ENCODE results near the gene ADGRG1. TPM values are rescaled to one million over a fixed set of nuclear protein-coding genes. Genes with fewer than 3 reads are reported as not detected.
"Not testable (repeated sequence)": the region's sequence is repeated elsewhere in the genome, so short reads cannot be mapped to it uniquely, and the experiment has no call there.

Gene ADGRG1
- total RNA-seq, 4 donors from 2014 or later, result 129 to 159 (median 136) TPM

DNA sequence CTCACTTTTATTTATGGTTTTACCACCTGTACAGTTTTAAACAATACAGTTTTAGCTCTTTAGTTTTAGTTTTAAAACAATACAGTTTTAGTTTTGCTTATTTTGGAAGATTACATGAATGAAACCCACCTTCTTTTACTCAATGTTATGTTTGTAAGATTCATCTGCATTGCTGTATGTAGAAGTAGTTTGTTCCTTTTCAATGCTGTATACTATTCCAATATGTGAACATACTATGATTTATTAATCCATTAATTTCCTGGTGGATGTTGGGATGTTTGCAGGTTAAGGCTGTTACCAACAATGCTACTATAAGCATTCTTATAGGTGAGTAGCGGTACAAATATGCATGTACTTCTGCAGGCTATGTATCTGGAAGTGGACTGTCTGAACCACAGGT, 34.4 kb upstream of the ADGRG1 start:
- 97 to 98% methylated on average over 1 of the region's 1 CpG for WGBS, 2 donors
- H3K4me3 ChIP-seq (ENCODE audit: low read depth, poor library complexity, severe bottlenecking), result no peak overlapping the region
- intact Hi-C loops (cut with DNase I; ENCODE audit: low total_unique reads), result loop anchor here (5.0 kb wide), 1 partner anchor 53 kb away; no protein-coding TSS in a partner anchor
- no peak for TF ChIP-seq CTCF (IDR thresholded peaks at IDR 0.05)
- TF ChIP-seq POLR2A (IDR thresholded peaks at IDR 0.05), result no peak
- no peak for DNase-seq (ENCODE audit: low spot score in 2 of 2)

DNA sequence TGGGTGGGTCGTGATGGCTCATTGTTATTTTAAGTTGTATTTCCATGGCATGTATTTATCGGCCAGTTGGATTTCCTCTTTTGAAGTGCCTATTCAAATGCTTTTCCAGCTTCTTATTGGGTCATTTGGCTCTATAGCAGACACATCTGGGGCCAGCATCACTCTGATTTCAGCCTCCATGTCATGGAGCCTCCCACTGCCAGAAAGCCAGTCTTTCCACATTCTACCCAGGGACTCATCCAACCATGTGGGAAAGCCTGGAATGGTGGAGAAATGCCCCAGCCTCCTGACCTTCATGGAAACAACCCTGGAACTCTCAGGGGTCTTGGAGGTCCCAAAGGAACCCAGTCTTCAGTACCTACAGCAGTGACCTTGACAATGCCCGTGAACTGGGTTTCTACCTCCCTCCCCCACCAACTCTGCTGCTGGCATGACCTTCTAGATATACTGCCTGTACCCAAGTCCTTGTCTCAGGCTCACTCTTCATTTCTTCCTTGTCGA, 33.8 kb upstream of the ADGRG1 start:
- TF ChIP-seq CTCF (IDR thresholded peaks at IDR 0.05) (no peak), POLR2A (IDR thresholded peaks at IDR 0.05) (no peak)
- intact Hi-C loops (cut with DNase I; ENCODE audit: low total_unique reads), result loop anchor here (5.0 kb wide), 1 partner anchor 53 kb away; no protein-coding TSS in a partner anchor
- H3K4me3 ChIP-seq (ENCODE audit: low read depth, poor library complexity, severe bottlenecking), result no peak overlapping the region
- WGBS, 2 donors, result 62 to 68% methylated on average over 4 of the region's 4 CpGs
- peak in 1 of 2 donors; percentile 37 for DNase-seq (ENCODE audit: low spot score in 2 of 2)

- WGBS, 2 donors, result 84 to 92% methylated on average over 4 of the region's 4 CpGs
- intact Hi-C loops (cut with DNase I; ENCODE audit: low total_unique reads); H3K4me3 ChIP-seq (ENCODE audit: low read depth, poor library complexity, severe bottlenecking); DNase-seq (ENCODE audit: low spot score in 2 of 2): not testable (repeated sequence)
These were observed 32.2 kb upstream of the ADGRG1 start for GRCh38 chr16:57596234-57596633.

GRCh38 chr16:57598437-57598836, 30.0 kb upstream of the ADGRG1 start:
- no peak overlapping the region for H3K4me3 ChIP-seq (ENCODE audit: low read depth, poor library complexity, severe bottlenecking)
- TF ChIP-seq CTCF (IDR thresholded peaks at IDR 0.05) (no peak), POLR2A (IDR thresholded peaks at IDR 0.05) (no peak)
- no peak for DNase-seq (ENCODE audit: low spot score in 2 of 2)
- intact Hi-C loops (cut with DNase I; ENCODE audit: low total_unique reads), result no loop called here

DNA sequence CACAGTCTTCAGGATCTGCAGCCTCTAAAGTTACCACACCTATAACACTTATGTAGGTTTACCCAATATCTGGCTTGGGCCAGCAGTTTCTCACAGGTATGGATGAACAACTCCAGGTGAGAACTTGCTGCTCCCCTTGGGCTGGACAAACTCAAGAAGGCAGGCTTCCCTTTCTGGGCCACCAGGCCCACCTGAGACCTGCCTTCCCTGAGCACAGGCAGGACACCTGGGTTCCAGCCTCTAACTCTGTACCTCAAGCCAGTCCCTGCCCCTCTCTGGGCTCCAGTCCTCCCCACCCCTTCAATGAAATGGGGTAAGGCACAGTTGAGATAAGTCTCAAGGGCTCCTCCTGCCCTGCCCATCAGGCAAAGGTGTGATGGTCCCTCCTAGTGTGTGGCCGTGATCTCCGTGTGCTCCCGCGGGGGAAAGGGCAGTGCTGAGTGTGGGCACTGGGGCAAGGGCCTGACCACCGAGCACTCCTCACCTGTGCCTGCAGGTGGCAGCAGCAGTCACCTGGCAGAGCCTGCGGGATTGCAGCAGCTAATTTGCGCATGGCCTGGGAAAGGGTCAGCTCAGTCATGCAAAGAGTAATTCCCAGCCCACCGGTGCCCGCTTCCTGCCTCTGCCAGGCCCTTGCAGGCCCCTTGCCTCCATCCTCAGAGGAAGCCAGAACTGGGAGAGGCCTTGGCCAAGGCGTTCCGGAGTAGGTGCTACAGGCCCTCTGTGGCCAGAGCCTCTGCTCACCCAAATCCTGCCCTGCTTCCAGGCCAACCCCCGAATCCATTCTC, 28.2 kb upstream of the ADGRG1 start:
- 11 to 21% methylated on average over 9 to 12 of the region's 12 CpGs for WGBS, 2 donors
- intact Hi-C loops (cut with DNase I; ENCODE audit: low total_unique reads), result no loop called here
- no peak overlapping the region for H3K4me3 ChIP-seq (ENCODE audit: low read depth, poor library complexity, severe bottlenecking)
- TF ChIP-seq POLR2A (IDR thresholded peaks at IDR 0.05) (no peak), CTCF (IDR thresholded peaks at IDR 0.05) (peak in 1 of 3 donors; percentile 50)
- DNase-seq (ENCODE audit: low spot score in 2 of 2), result peak; percentile 17 to 86

DNA sequence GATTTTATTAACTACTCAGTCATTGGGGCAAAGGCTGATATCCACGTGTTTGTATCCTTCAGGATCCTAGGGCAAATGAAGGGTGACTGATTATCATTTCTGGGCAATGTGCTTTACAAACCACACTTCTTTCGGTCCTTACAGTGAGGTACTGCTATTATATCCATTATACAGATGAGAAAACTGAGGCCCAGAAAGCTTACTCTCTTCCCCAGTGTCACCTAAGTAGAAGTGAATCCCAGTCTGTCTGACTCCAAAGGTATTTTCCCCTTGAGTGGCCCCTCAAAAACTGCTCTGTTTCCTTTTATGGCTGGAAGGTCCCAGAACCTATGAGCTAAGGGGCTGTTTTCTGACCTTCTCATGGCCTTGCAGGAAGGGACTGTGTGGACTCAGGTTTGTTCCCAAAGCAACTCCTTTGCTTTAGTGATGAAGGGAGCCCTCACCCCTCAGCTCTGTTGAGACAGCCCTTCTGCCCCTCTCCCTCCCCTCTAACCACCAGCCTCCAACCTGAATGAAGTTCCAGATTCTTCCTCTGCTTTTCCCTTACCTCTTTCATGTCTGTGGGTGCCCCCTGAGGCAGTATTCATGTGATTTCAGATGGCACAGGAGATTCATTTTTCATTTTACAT, 27.4 kb upstream of the ADGRG1 start:
- no peak overlapping the region for H3K4me3 ChIP-seq (ENCODE audit: low read depth, poor library complexity, severe bottlenecking)
- 59 to 61% methylated on average over 2 of the region's 2 CpGs for WGBS, 2 donors
- peak in 1 of 2 donors; percentile 8 for DNase-seq (ENCODE audit: low spot score in 2 of 2)
- intact Hi-C loops (cut with DNase I; ENCODE audit: low total_unique reads), result no loop called here
- TF ChIP-seq POLR2A (IDR thresholded peaks at IDR 0.05) (no peak), CTCF (IDR thresholded peaks at IDR 0.05) (no peak)
